ENCODE measurements around the gene TMEM150A.

- TF ChIP-seq CTCF (IDR thresholded peaks at IDR 0.05; ENCODE audit: insufficient read depth, low read length, poor library complexity, severe bottlenecking) = no peak
- no peak for TF ChIP-seq EZH2phosphoT487 (conservative IDR thresholded peaks at IDR 0.05; ENCODE audit: low read length)
Observed at GRCh38 chr2:85652056-85652455, 49.6 kb upstream of the TMEM150A start.
